Glutamatergic neuron (in vitro differentiated cells): ENCODE data around the gene TLX2. TPM values are rescaled to one million over a fixed set of nuclear protein-coding genes. Genes with fewer than 3 reads are reported as not detected.

Experiments
- DNase-seq: peaks from one replicate; pipeline ENCODE4 v3.0.0; 2022
- H3K27ac Mint-ChIP-seq: one replicate; pipeline ENCODE4 v1.8.0; 2020; ENCODE audit warnings: mild to moderate bottlenecking, mixed read lengths, inconsistent platforms; ENCODE audit not compliant: unreplicated experiment
- H3K27me3 Mint-ChIP-seq: one replicate; pipeline ENCODE4 v1.8.0; 2020; ENCODE audit warnings: mild to moderate bottlenecking, moderate library complexity, mixed read lengths, inconsistent platforms; ENCODE audit not compliant: unreplicated experiment
- H3K36me3 Mint-ChIP-seq: one replicate; pipeline ENCODE4 v1.8.0; 2020; ENCODE audit warnings: mild to moderate bottlenecking, mixed read lengths, inconsistent platforms; ENCODE audit not compliant: unreplicated experiment
- H3K4me1 Mint-ChIP-seq: one replicate; pipeline ENCODE4 v1.8.0; 2020; ENCODE audit warnings: mild to moderate bottlenecking, low read depth, mixed read lengths, inconsistent platforms; ENCODE audit not compliant: unreplicated experiment
- H3K4me3 Mint-ChIP-seq: one replicate; pipeline ENCODE4 v1.8.0; 2020; ENCODE audit warnings: mild to moderate bottlenecking, mixed read lengths, inconsistent platforms; ENCODE audit not compliant: unreplicated experiment
- H3K9me3 Mint-ChIP-seq: one replicate; pipeline ENCODE4 v1.8.0; 2020; ENCODE audit warnings: mild to moderate bottlenecking, moderate library complexity, mixed read lengths, inconsistent platforms; ENCODE audit not compliant: unreplicated experiment
- CTCF ChIP-seq: fragments of 200-600 bp; sonication (generic); IDR thresholded peaks from one replicate; pipeline ENCODE4 v1.5.0; 2021; ENCODE audit not compliant: partially characterized antibody, unreplicated experiment
- total RNA-seq: library from RNA; stranded (reverse); fragmentation: NEBNext Ultra II Directional; extraction: Animal tissue kit (Norgen Biotek cat#: 25700); gene quantifications from one replicate; pipeline ENCODE4 v1.2.1, GENCODE V29; 2021; ENCODE audit not compliant: unreplicated experiment

TLX2 gene
- total RNA-seq, 1 donor from 2014 or later = 21.2 TPM

DNA sequence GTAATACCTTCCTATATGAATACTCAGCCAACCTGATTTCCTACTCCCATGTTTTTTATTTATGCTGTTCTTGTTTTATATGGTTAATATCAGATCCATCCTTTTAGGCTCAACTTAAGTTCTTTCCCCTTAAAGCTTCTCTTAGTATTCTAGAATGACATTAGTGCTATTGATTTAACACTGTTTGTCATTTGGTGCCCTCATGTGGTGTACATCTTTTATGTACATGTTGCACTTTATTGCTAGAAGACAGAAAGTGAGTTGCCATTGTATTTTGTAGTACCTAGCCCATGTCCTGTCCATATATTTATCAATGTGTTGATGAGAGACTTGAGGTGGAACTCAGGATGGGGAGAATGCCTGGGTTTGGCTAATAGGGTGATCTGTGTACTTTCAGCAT is 18.0 kb downstream of the TLX2 start:
- Mint-ChIP-seq H3K4me3 (peak overlapping the region; percentile 79), H3K4me1 (peaks cover 20% of the 10 kb centered on the region), H3K27ac (peak overlapping the region; percentile 44), H3K36me3 (no peaks in the 10 kb centered on the region), H3K27me3 (peaks cover 8% of the 10 kb centered on the region), H3K9me3 (peaks cover 23% of the 10 kb centered on the region)
- no peak for DNase-seq
- no peak for TF ChIP-seq CTCF

- peaks cover 17% of the 10 kb centered on the region for H3K9me3 Mint-ChIP-seq
- peaks cover 20% of the 10 kb centered on the region for H3K4me1 Mint-ChIP-seq
- DNase-seq = no peak
- no peak for TF ChIP-seq CTCF
- H3K27me3 Mint-ChIP-seq = peaks cover 5% of the 10 kb centered on the region
- no peak overlapping the region for H3K4me3 Mint-ChIP-seq
- no peaks in the 10 kb centered on the region for H3K36me3 Mint-ChIP-seq
- H3K27ac Mint-ChIP-seq = no peak overlapping the region
Observed at GRCh38 chr2:74533464-74533863, 19.2 kb downstream of the TLX2 start.

- Mint-ChIP-seq H3K27me3 (peaks cover 7% of the 10 kb centered on the region), H3K27ac (no peak overlapping the region), H3K36me3 (peaks cover 5% of the 10 kb centered on the region), H3K4me3 (no peak overlapping the region), H3K9me3 (peaks cover 14% of the 10 kb centered on the region), H3K4me1 (peaks cover 20% of the 10 kb centered on the region)
- no peak for DNase-seq
- TF ChIP-seq CTCF = no peak
Observed at GRCh38 chr2:74534411-74534810, 20.2 kb downstream of the TLX2 start.

GRCh38 chr2:74535440-74535965 is 21.3 kb downstream of the TLX2 start:
- Mint-ChIP-seq H3K36me3 (peaks cover 5% of the 10 kb centered on the region), H3K27me3 (peaks cover 7% of the 10 kb centered on the region), H3K4me3 (no peak overlapping the region), H3K9me3 (peaks cover 14% of the 10 kb centered on the region), H3K27ac (no peak overlapping the region), H3K4me1 (peaks cover 20% of the 10 kb centered on the region)
- no peak for DNase-seq
- TF ChIP-seq CTCF = no peak

DNA sequence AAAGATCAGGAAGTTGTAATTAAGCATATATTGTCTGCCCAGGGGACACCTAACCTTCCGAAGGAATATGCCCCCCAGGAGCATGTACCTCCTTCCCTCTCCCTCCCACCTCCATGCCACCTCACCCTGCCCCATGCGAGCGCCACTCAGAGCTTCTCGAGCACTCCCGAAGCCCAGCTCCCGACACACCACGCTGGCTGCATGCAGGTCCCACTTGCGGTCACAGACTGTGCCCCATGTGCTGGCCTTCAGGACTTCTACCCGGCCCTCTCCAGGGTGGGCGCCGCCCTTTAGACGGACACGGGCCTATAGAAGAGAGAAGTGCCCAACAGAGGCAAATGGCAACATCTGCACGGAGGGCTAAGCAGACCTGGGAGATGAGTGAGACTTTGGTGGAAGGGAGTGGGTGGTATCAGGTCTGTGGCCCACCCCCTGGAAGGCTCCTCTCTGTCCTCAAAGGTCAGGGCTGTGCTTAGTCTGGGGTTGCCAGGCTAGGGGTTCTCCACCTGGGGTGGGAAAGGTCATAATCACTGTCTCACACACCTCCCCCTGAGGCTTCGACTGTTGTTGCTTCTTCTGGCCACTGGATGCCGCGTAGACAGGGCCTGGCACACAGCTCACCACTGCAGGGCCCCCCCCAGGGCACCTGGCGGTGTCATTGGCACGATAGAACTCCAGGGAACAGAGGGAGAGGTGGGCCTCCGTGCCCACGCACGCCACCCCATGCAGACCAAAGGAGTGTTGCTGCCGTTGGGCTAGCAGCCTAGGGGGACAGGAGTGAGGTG is 22.1 kb downstream of the TLX2 start:
- Mint-ChIP-seq H3K36me3 (peaks cover 5% of the 10 kb centered on the region), H3K4me1 (peaks cover 15% of the 10 kb centered on the region), H3K27ac (no peak overlapping the region), H3K4me3 (no peak overlapping the region), H3K9me3 (peaks cover 11% of the 10 kb centered on the region), H3K27me3 (peaks cover 7% of the 10 kb centered on the region)
- DNase-seq = no peak
- no peak for TF ChIP-seq CTCF
